Adrenal gland (tissue), 12 donors: ENCODE data around the gene ISCU. TPM values are rescaled to one million over a fixed set of nuclear protein-coding genes. Genes with fewer than 3 reads are reported as not detected.
"Not testable (repeated sequence)": the region's sequence is repeated elsewhere in the genome, so short reads cannot be mapped to it uniquely, and the experiment has no call there.

Experiments
- DNase-seq, 7 donors: peaks; one replicate each; pipeline ENCODE4 v3.0.0-alpha.2; 2019 to 2020
- H3K27ac ChIP-seq, 5 donors: fragments of 200-600 bp; sonication (generic) in 4 of 5; 1 replicate in 3 of 5; 2 replicates in 2 of 5; pipeline versions ENCODE4 v1.5.1 to v1.8.0; 2016 to 2020; ENCODE audit warnings: mild to moderate bottlenecking in 1 of 5
- H3K27me3 ChIP-seq: fragments of 200-600 bp; 2 replicates; pipeline ENCODE4 v1.8.0; 2021
- H3K36me3 ChIP-seq, 2 donors: fragments of 200-600 bp; replicated peaks in 1 of 2; 1 replicate in 1 of 2; 2 replicates in 1 of 2; pipeline versions ENCODE4 v1.5.1 to v1.8.0; 2018 to 2022
- H3K4me1 ChIP-seq, 2 donors: fragments of 200-600 bp; replicated peaks in 1 of 2; 1 replicate in 1 of 2; 2 replicates in 1 of 2; pipeline versions ENCODE4 v1.5.1 to v1.8.0; 2018 to 2021
- H3K4me3 ChIP-seq, 4 donors: fragments of 200-600 bp; sonication (generic) in 3 of 4; one replicate each; pipeline ENCODE4 v1.5.1; 2016 to 2018
- H3K9me3 ChIP-seq, 3 donors: fragments of 200-600 bp; sonication (generic) in 1 of 3; replicated peaks in 1 of 3; 1 replicate in 2 of 3; 2 replicates in 1 of 3; pipeline versions ENCODE4 v1.5.1 to v1.8.0; 2016 to 2021
- CTCF ChIP-seq, 6 experiments: fragments of 450-650 bp in 4 of 6; fragments of 200-600 bp in 2 of 6; sonication (generic) in 1 of 6; IDR thresholded peaks; 1 replicate in 5 of 6; 2 replicates in 1 of 6; pipeline versions ENCODE4 v1.5.1 to v1.8.0; 2016 to 2021; ENCODE audit warnings: antibody characterized with exemption in 6 of 6, mild to moderate bottlenecking in 2 of 6, moderate library complexity in 1 of 6
- POLR2A ChIP-seq, 2 donors: fragments of 450-650 bp; IDR thresholded peaks; one replicate each; pipeline ENCODE4 v1.6.1; 2017; ENCODE audit warnings: antibody characterized with exemption in 2 of 2, mild to moderate bottlenecking in 2 of 2, moderate library complexity in 1 of 2
- WGBS, 4 donors: extraction: QIAGEN DNeasy Blood & Tissue Kit in 2 of 4; methylation state at CpG; one replicate each; pipeline versions ENCODE4 v1.1.5 to v1.1.7; 2013 to 2017; 5-methylcytosine and 5-hydroxymethylcytosine counted together
- intact Hi-C, 2 donors: fragments of 100-400 bp; cut with DNase I; formaldehyde crosslinking; loops; one replicate each; pipeline versions ENCODE4 v1.14.1 to v1.15.0; 2022 to 2023
- polyA plus RNA-seq, 3 donors: library from polyadenylated mRNA; stranded (reverse); fragments of 200-250 nt in 2 of 3; fragments of 350-450 nt in 1 of 3; fragmentation: Illumina TruSeq in 1 of 3; extraction: RNeasy Lipid Tissue Mini Kit (QIAGEN cat#74804) in 1 of 3; gene quantifications; one replicate each; pipeline ENCODE4 v1.2.3, GENCODE V29; 2013 to 2014
- total RNA-seq, 9 donors: library from RNA; depleted of rRNA in 4 of 9; stranded (reverse); fragments of >200 nt in 4 of 9; fragments of 120-200 nt in 1 of 9; fragmentation: NEBNext Ultra II Directional in 1 of 9; extraction: Animal tissue kit (Norgen Biotek cat#: 25700) in 1 of 9; gene quantifications; one replicate each; pipeline versions ENCODE4 v1.1.0 to v1.2.4, GENCODE V29; 2013 to 2023
- donor health status: healthy with polysubstance abuse.
- donor health status: Bipolar disorder and iron deficiency.
- donor health status: DM: yes; HTN: yes; CAD: no.
- donor health status: DM: no; HTN: no; CAD: no.
- donor health status: DM: no; HTN: no; CAD: no.
- donor health status: DM: yes; HTN: yes; CAD: no.

ISCU gene
- total and polyA plus RNA-seq, 12 donors, result 209 to 1,219 (median 393) TPM

GRCh38 chr12:108551535-108551934 lies 10.9 kb upstream of the ISCU start:
- Histone ChIP-seq H3K27ac (no peak overlapping the region), H3K27me3 (no peaks in the 10 kb centered on the region), H3K9me3 (no peaks in the 10 kb centered on the region), H3K4me3 (no peak overlapping the region), H3K4me1 (peaks cover 0 to 29% of the 10 kb centered on the region in 2 donors), H3K36me3 (peaks cover 0 to 24% of the 10 kb centered on the region in 2 donors)
- TF ChIP-seq CTCF (IDR thresholded peaks at IDR 0.05) (no peak), POLR2A (IDR thresholded peaks at IDR 0.05) (no peak)
- intact Hi-C loops, result no loop called here
- WGBS, 4 donors, result 79 to 91% (median 84%) methylated on average over 5 of the region's 5 CpGs
- DNase-seq, result no peak

GRCh38 chr12:108553799-108554198 lies 8.6 kb upstream of the ISCU start:
- no peak for TF ChIP-seq CTCF (IDR thresholded peaks at IDR 0.05)
- intact Hi-C loops, result no loop called here
- DNase-seq, result no peak
- H3K27ac ChIP-seq, result no peak overlapping the region
- H3K4me3 ChIP-seq, result no peak overlapping the region
- H3K9me3 ChIP-seq, result no peaks in the 10 kb centered on the region
- no peaks in the 10 kb centered on the region for H3K27me3 ChIP-seq
- H3K36me3 ChIP-seq, result peaks cover 0 to 1% of the 10 kb centered on the region in 2 donors
- 90 to 96% (median 93%) methylated on average over 5 of the region's 5 CpGs for WGBS, 4 donors
- peaks cover 0 to 43% of the 10 kb centered on the region in 2 donors for H3K4me1 ChIP-seq

GRCh38 chr12:108555383-108555782 lies 7.0 kb upstream of the ISCU start:
- 82 to 93% (median 92%) methylated on average over 9 of the region's 9 CpGs for WGBS, 4 donors

GRCh38 chr12:108559007-108559655 lies 3.3 kb upstream of the ISCU start:
- no peak for TF ChIP-seq POLR2A (IDR thresholded peaks at IDR 0.05)
- no peak for TF ChIP-seq CTCF (IDR thresholded peaks at IDR 0.05)
- H3K9me3 ChIP-seq, result no peaks in the 10 kb centered on the region
- H3K36me3 ChIP-seq, result peaks cover 0 to 2% of the 10 kb centered on the region in 2 donors
- no peak overlapping the region for H3K27ac ChIP-seq
- H3K4me1 ChIP-seq, result peaks cover 15 to 58% of the 10 kb centered on the region in 2 donors
- WGBS, 4 donors, result 83 to 87% (median 85%) methylated on average over 12 to 14 of the region's 14 CpGs
- no peak for DNase-seq
- no peak overlapping the region for H3K4me3 ChIP-seq
- no peaks in the 10 kb centered on the region for H3K27me3 ChIP-seq
- intact Hi-C loops, result no loop called here

More at GRCh38 chr12:108555383-108555782, 7.0 kb upstream of the ISCU start:
- H3K4me3 ChIP-seq, H3K27ac ChIP-seq, H3K9me3 ChIP-seq, intact Hi-C loops, DNase-seq, H3K27me3 ChIP-seq, H3K36me3 ChIP-seq: not testable (repeated sequence)
- H3K4me1 ChIP-seq, result peaks cover 8 to 59% of the 10 kb centered on the region in 2 donors

GRCh38 chr12:108559748-108560147 lies 2.6 kb upstream of the ISCU start:
- TF ChIP-seq CTCF (IDR thresholded peaks at IDR 0.05) (no peak), POLR2A (IDR thresholded peaks at IDR 0.05) (no peak)
- Histone ChIP-seq H3K36me3 (peaks cover 0 to 8% of the 10 kb centered on the region in 2 donors), H3K9me3 (no peaks in the 10 kb centered on the region), H3K27ac (peak overlapping the region in 1 of 5 donors; percentile 98), H3K4me3 (peak overlapping the region in 2 of 4 donors; percentile 81 to 85), H3K27me3 (no peaks in the 10 kb centered on the region), H3K4me1 (peaks cover 15 to 61% of the 10 kb centered on the region in 2 donors)
- 49 to 71% (median 55%) methylated on average over 3 of the region's 3 CpGs for WGBS, 4 donors
- DNase-seq, result no peak
- intact Hi-C loops, result loop anchor here in 1 of 2 donors (10.0 kb wide), 1 partner anchor 235 kb away; no protein-coding TSS in a partner anchor
